HepG2 (cell line): ENCODE data around the gene HRC. TPM values are rescaled to one million over a fixed set of nuclear protein-coding genes. Genes with fewer than 3 reads are reported as not detected.
A peak's percentile ranks its signal among the peaks of the same experiment; 100 is the strongest.

Experiments used
- ATAC-seq: fragments of 200-7000 bp; cut with Tn5 transposase; 3 replicates; pipeline ENCODE4 v1.9.1; 2020; ENCODE audit warnings: mild to moderate bottlenecking, moderate library complexity
- BruUV-seq: library from RNA; stranded (reverse); fragments of 400-500 nt; replicated peaks from 2 replicates; lab custom pipeline; 2021; lab: Mats Ljungman, UMichigan
- CTCF ChIA-PET: fragments of 300-600 bp; formaldehyde crosslinking; extraction: SDS; loops from one replicate; lab custom pipeline; 2021; ENCODE audit warnings: low total read pairs, inconsistent platforms, low intra/inter-chr PET ratio; lab: Yijun Ruan, JAX
- POLR2A ChIA-PET: fragments of 350-600 bp; sonication (Branson Sonifier 250); formaldehyde crosslinking; loops from one replicate; lab custom pipeline; 2020; ENCODE audit warnings: antibody characterized with exemption, inconsistent platforms; lab: Yijun Ruan, JAX
- DNase-seq: peaks from one replicate; pipeline ENCODE4 v3.0.0-alpha.2; 2015; ENCODE audit warnings: low spot score
- FAIRE-seq: peaks from 3 replicates; lab custom pipeline; 2011; peaks lifted over from hg19 to GRCh38; lab: Jason Lieb, UNC
- H2AFZ ChIP-seq: one replicate; pipeline ENCODE4 v1.6.1; 2011; ENCODE audit warnings: low read length, inconsistent platforms
- H3K27ac ChIP-seq: fragments of 300-600 bp; 3 replicates; pipeline ENCODE4 v1.8.0; 2011; ENCODE audit warnings: mixed run types, mild to moderate bottlenecking, mixed read lengths, low read length, inconsistent platforms; ENCODE audit not compliant: insufficient read depth; ENCODE audit errors: extremely low read length
- H3K27me3 ChIP-seq, 2 experiments: fragments of 200-600 bp in 1 of 2; 2 replicates in 1 of 2; 3 replicates in 1 of 2; pipeline versions ENCODE4 v1.6.0 to v1.8.0; 2011; ENCODE audit warnings: low read length in 2 of 2, mild to moderate bottlenecking in 2 of 2, moderate library complexity in 2 of 2, inconsistent platforms in 1 of 2; ENCODE audit not compliant: insufficient read depth in 2 of 2, control insufficient read depth in 1 of 2
- H3K36me3 ChIP-seq, 2 experiments: fragments of 200-600 bp in 1 of 2; replicated peaks in 1 of 2; 2 replicates in 1 of 2; 3 replicates in 1 of 2; pipeline versions ENCODE4 v1.5.1 to v1.8.0; 2011; ENCODE audit warnings: low read length in 2 of 2, inconsistent platforms in 1 of 2; ENCODE audit not compliant: insufficient read depth in 2 of 2, control insufficient read depth in 1 of 2
- H3K4me1 ChIP-seq: 2 replicates; pipeline ENCODE4 v1.5.1; 2012; ENCODE audit warnings: low read length, inconsistent platforms; ENCODE audit not compliant: insufficient read depth
- H3K4me2 ChIP-seq: 2 replicates; pipeline ENCODE4 v1.6.0; 2011; ENCODE audit warnings: low read depth, low read length, inconsistent platforms
- H3K4me3 ChIP-seq, 3 experiments: fragments of 200-600 bp in 1 of 3; sonication (generic), shearing (Covaris generic) in 1 of 3; replicated peaks in 1 of 3; 2 replicates each; pipeline ENCODE4 v1.5.1; 2011 to 2016; ENCODE audit warnings: low read length in 3 of 3, inconsistent platforms in 2 of 3, low read depth in 2 of 3, mild to moderate bottlenecking in 2 of 3, control low read depth in 1 of 3, mixed read lengths in 1 of 3; ENCODE audit not compliant: insufficient read depth in 1 of 3
- H3K79me2 ChIP-seq: one replicate; pipeline ENCODE4 v1.6.1; 2011; ENCODE audit warnings: low read length, inconsistent platforms; ENCODE audit not compliant: insufficient read depth
- H3K9ac ChIP-seq: 2 replicates; pipeline ENCODE4 v1.6.0; 2011; ENCODE audit warnings: mild to moderate bottlenecking, low read depth, low read length, inconsistent platforms; ENCODE audit not compliant: insufficient read depth
- H3K9me3 ChIP-seq: 2 replicates; pipeline ENCODE4 v1.5.1; 2012; ENCODE audit warnings: mild to moderate bottlenecking, low read length
- H4K20me1 ChIP-seq: 2 replicates; pipeline ENCODE4 v1.6.0; 2011; ENCODE audit warnings: inconsistent platforms, mild to moderate bottlenecking, low read length, moderate library complexity; ENCODE audit not compliant: insufficient read depth
- AKAP8 ChIP-seq: sonication (generic); formaldehyde crosslinking; IDR thresholded peaks from 2 replicates; pipeline ENCODE4 v1.5.1; 2020; ENCODE audit warnings: mild to moderate bottlenecking, missing genetic modification reagents
- DBP ChIP-seq: sonication (generic); formaldehyde crosslinking; IDR thresholded peaks from 2 replicates; pipeline ENCODE4 v1.4.0; 2020; ENCODE audit warnings: missing genetic modification reagents; ENCODE audit errors: not compliant biosample characterization
- DRAP1 ChIP-seq: IDR thresholded peaks from 2 replicates; pipeline ENCODE4 v1.6.1; 2016; ENCODE audit warnings: missing genetic modification reagents, missing compliant biosample characterization
- E2F1 ChIP-seq: sonication (generic); formaldehyde crosslinking; IDR thresholded peaks from 2 replicates; pipeline ENCODE4 v1.5.0; 2020; ENCODE audit warnings: missing genetic modification reagents
- MIXL1 ChIP-seq: IDR thresholded peaks from 2 replicates; pipeline ENCODE4 v1.6.1; 2016
- NR2F6 ChIP-seq, 2 experiments: IDR thresholded peaks; 2 replicates each; pipeline ENCODE4 v1.6.1; 2016; ENCODE audit warnings: antibody characterized with exemption in 1 of 2, mild to moderate bottlenecking in 1 of 2
- RAD51 ChIP-seq: fragments of 450-650 bp; IDR thresholded peaks from 2 replicates; pipeline ENCODE4 v1.6.1; 2016; ENCODE audit warnings: borderline replicate concordance
- SAP130 ChIP-seq: IDR thresholded peaks from 2 replicates; pipeline ENCODE4 v1.6.1; 2016; ENCODE audit warnings: low read depth
- WGBS: methylation state at CpG from one replicate; pipeline ENCODE4 v1.1.6; 2017; ENCODE audit warnings: low lambda C conversion rate; 5-methylcytosine and 5-hydroxymethylcytosine counted together
- in situ Hi-C: cut with HindIII; loops from 2 replicates; pipeline ENCODE4 v1.10.0; 2017; ENCODE audit warnings: low pct_unique_long_range_greater_than_20kb; ENCODE audit not compliant: extremely low pct_ligation_motif_present
- intact Hi-C: fragments of 100-400 bp; cut with micrococcal nuclease; formaldehyde crosslinking; loops from one replicate; pipeline ENCODE4 v1.10.0; 2022; ENCODE audit not compliant: unreplicated experiment
- polyA plus RNA-seq, 8 experiments: library from polyadenylated mRNA; depleted of rRNA in 3 of 8; stranded (reverse) in 7 of 8; unstranded in 1 of 8; fragments of >200 nt; fragmentation: Illumina TruSeq in 4 of 8; extraction: Trizol in 4 of 8; gene quantifications; 2 replicates each; pipeline versions ENCODE4 v1.2.1 to v1.2.3, GENCODE V29; 2011 to 2016; ENCODE audit warnings: low read depth in 4 of 8, missing spikeins in 1 of 8, mixed read lengths in 1 of 8; ENCODE audit not compliant: insufficient read depth in 1 of 8
- total RNA-seq, 5 experiments: library from RNA; depleted of rRNA; stranded (reverse); fragments of >200 nt; fragmentation: Illumina TruSeq; extraction: Trizol; gene quantifications; 2 replicates each; pipeline ENCODE4 v1.2.3, GENCODE V29; 2016; ENCODE audit warnings: low read depth in 1 of 5
- TF ChIP-seq, protein P1 (sequence below): sonication (generic); IDR thresholded peaks from 2 replicates; pipeline ENCODE4 v1.6.1; 2016; ENCODE audit warnings: low read depth, borderline replicate concordance
- TF ChIP-seq, protein P2 (sequence below): sonication (generic); formaldehyde crosslinking; IDR thresholded peaks from 2 replicates; pipeline ENCODE4 v1.4.0; 2020; ENCODE audit warnings: mild to moderate bottlenecking, missing genetic modification reagents

HRC gene
- total and polyA plus RNA-seq, 2 of the 13 experiments (the other 11 are each of a cell fraction or from before 2014, with no cell fraction given), result 3.6 to 15.4 TPM

GRCh38 chr19:49157445-49158224 lies 2.4 kb upstream of the HRC start, which contains the start of gene TRPM4 (continued):
- TF ChIP-seq E2F1 (CRISPR knock-in tag), result no peak

- Histone ChIP-seq H3K79me2 (no peaks in the 10 kb centered on the region), H3K9ac (peak overlapping the region; percentile 47; the same call in 1 of the 2 replicates), H3K27me3 (no peaks in the 10 kb centered on the region; a peak in 2 of 5 replicates), H3K9me3 (no peaks in the 10 kb centered on the region), H3K27ac (no peak overlapping the region), H4K20me1 (no peaks in the 10 kb centered on the region), H3K4me1 (peaks cover 66% of the 10 kb centered on the region), H3K4me2 (peak overlapping the region; percentile 59), H3K36me3 (no peaks in the 10 kb centered on the region)
- in situ Hi-C loops (loop anchor here (5.0 kb wide), 1 partner anchor 41 kb away; no protein-coding TSS in a partner anchor), intact Hi-C loops (loop anchor here (10.0 kb wide), 1 partner anchor 49 kb away; no protein-coding TSS in a partner anchor)
- FAIRE-seq (no peak), ATAC-seq (peak; percentile 20)
- TF ChIP-seq RAD51, result no peak
- no peak for TF ChIP-seq MIXL1 (CRISPR knock-in tag)
- TF ChIP-seq, protein P1, sequence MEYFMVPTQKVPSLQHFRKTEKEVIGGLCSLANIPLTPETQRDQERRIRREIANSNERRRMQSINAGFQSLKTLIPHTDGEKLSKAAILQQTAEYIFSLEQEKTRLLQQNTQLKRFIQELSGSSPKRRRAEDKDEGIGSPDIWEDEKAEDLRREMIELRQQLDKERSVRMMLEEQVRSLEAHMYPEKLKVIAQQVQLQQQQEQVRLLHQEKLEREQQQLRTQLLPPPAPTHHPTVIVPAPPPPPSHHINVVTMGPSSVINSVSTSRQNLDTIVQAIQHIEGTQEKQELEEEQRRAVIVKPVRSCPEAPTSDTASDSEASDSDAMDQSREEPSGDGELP, result peak; percentile 42; the same call in 1 of the 2 replicates
- TF ChIP-seq SAP130 (CRISPR knock-in tag), result peak; percentile 19; the same call in 1 of the 2 replicates
- no peak for TF ChIP-seq DBP
- TF ChIP-seq, protein P2, sequence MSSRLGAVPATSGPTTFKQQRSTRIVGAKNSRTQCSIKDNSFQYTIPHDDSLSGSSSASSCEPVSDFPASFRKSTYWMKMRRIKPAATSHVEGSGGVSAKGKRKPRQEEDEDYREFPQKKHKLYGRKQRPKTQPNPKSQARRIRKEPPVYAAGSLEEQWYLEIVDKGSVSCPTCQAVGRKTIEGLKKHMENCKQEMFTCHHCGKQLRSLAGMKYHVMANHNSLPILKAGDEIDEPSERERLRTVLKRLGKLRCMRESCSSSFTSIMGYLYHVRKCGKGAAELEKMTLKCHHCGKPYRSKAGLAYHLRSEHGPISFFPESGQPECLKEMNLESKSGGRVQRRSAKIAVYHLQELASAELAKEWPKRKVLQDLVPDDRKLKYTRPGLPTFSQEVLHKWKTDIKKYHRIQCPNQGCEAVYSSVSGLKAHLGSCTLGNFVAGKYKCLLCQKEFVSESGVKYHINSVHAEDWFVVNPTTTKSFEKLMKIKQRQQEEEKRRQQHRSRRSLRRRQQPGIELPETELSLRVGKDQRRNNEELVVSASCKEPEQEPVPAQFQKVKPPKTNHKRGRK, result no peak
- 0 out of 2 replicates have a peak, but pooled peaks have one; percentile 25 for TF ChIP-seq DRAP1
- no peak for TF ChIP-seq AKAP8
- peak; percentile 9; the same call in 1 of the 2 replicates for TF ChIP-seq NR2F6 (IDR thresholded peaks at IDR 0.05)
- no peak for TF ChIP-seq NR2F6 (CRISPR knock-in tag; IDR thresholded peaks at IDR 0.05)
- TF ChIP-seq, all 625 proteins: peak for 4
- no peak for DNase-seq
- CTCF ChIA-PET, result no interaction called here
- no peak overlapping the region for H2AFZ ChIP-seq
- no TSS peak for BruUV-seq
- WGBS, result 3% methylated on average over 2 of the region's 4 CpGs
- peak overlapping the region in 1 of 3 experiments; percentile 64; a peak in 2 of 6 replicates for H3K4me3 ChIP-seq
- POLR2A ChIA-PET, result interaction anchor here (0.9 to 1.8 kb wide), 4 partner anchors 28 to 43 kb away, joined by 4 to 9 read pairs (median 5); partner anchors contain the start of gene LIN7B
These were observed 687 bp upstream of the HRC start for GRCh38 chr19:49155820-49156346.
